ENCODE measurements around the gene CDHR3. TPM values are rescaled to one million over a fixed set of nuclear protein-coding genes. Genes with fewer than 3 reads are reported as not detected.

The CDHR3 gene
- total and polyA plus RNA-seq, 10 of the 15 experiments (the other 5 are each of a cell fraction or from before 2014, with no cell fraction given) = 0.06 to 0.11 TPM; not detected in 8

DNA sequence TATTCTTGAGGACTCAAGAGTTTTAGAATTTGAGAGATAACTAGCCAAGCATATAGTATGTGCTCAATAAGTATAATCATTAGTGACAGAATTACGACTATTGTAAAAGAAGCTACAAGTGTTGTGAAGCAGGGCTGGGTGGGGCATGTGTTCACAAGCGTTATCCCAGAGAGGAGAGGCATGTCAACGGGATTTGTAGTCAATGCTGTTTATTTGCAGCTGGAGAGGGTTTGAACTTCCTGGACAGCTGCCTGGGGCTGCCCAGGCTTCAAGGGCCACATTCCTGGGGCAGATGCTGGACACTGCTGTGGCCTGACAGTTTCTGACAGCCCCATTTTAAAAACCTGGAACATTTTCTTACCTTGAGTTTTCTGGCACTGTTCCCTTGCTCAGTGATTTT lies 36.9 kb upstream of the CDHR3 start:
- no peaks in the 10 kb centered on the region for H4K20me1 ChIP-seq (ENCODE audit: control insufficient read depth, insufficient read depth)
- in situ Hi-C loops (cut with MboI) = no loop called here
- 45% methylated on average over 3 of the region's 3 CpGs for WGBS (ENCODE audit: insufficient coverage, insufficient replicate concordance, low lambda C conversion rate, missing lambda C conversion rate)
- intact Hi-C loops (cut with micrococcal nuclease; ENCODE audit: unreplicated experiment) = no loop called here
- no peaks in the 10 kb centered on the region for H3K36me3 ChIP-seq (ENCODE audit: control insufficient read depth in 2 of 2, insufficient read depth in 2 of 2, low read length in 1 of 2)
- no peak for TF ChIP-seq IRF5 (IDR thresholded peaks at IDR 0.05; ENCODE audit: borderline replicate concordance)
- TF ChIP-seq MYC (IDR thresholded peaks at IDR 0.05; ENCODE audit: insufficient read depth, insufficient read length, insufficient replicate concordance, low read length, severe bottlenecking) = no peak
- no peak for TF ChIP-seq NFXL1 (IDR thresholded peaks at IDR 0.05; ENCODE audit: borderline replicate concordance)
- no peak for TF ChIP-seq MTA3 (IDR thresholded peaks at IDR 0.05; ENCODE audit: borderline replicate concordance, low read length)
- TF ChIP-seq TAF1 (IDR thresholded peaks at IDR 0.05; ENCODE audit: borderline replicate concordance, low read depth, low read length) = no peak
- no peak for TF ChIP-seq REST (IDR thresholded peaks at IDR 0.05; ENCODE audit: low read depth, low read length)
- TF ChIP-seq SMARCA5 (IDR thresholded peaks at IDR 0.05) = no peak
- no peak for TF ChIP-seq LARP7 (IDR thresholded peaks at IDR 0.05)
- TF ChIP-seq RCOR1 (conservative IDR thresholded peaks at IDR 0.05; ENCODE audit: low read depth, low read length) = no peak
- TF ChIP-seq, protein P1, sequence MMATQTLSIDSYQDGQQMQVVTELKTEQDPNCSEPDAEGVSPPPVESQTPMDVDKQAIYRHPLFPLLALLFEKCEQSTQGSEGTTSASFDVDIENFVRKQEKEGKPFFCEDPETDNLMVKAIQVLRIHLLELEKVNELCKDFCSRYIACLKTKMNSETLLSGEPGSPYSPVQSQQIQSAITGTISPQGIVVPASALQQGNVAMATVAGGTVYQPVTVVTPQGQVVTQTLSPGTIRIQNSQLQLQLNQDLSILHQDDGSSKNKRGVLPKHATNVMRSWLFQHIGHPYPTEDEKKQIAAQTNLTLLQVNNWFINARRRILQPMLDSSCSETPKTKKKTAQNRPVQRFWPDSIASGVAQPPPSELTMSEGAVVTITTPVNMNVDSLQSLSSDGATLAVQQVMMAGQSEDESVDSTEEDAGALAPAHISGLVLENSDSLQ (IDR thresholded peaks at IDR 0.05) = no peak
- no peak for TF ChIP-seq JUND (IDR thresholded peaks at IDR 0.05; ENCODE audit: low read depth, low read length)
- TF ChIP-seq NR2F1 (conservative IDR thresholded peaks at IDR 0.05) = no peak
- TF ChIP-seq HCFC1 (IDR thresholded peaks at IDR 0.05; ENCODE audit: low read length) = no peak
- TF ChIP-seq RBBP5 (conservative IDR thresholded peaks at IDR 0.05) = no peak
- TF ChIP-seq IKZF2 (IDR thresholded peaks at IDR 0.05) = no peak
- TF ChIP-seq MTA2 (IDR thresholded peaks at IDR 0.05; ENCODE audit: low read depth) = no peak
- TF ChIP-seq NFIC (IDR thresholded peaks at IDR 0.05; ENCODE audit: low read depth, low read length) = no peak
- no peak for TF ChIP-seq POU2F2 (IDR thresholded peaks at IDR 0.05; ENCODE audit: borderline replicate concordance, low read depth, low read length)
- no peak overlapping the region for H3K4me3 ChIP-seq
- peaks cover 4% of the 10 kb centered on the region; the same call in 2 of the 3 replicates for H3K9me3 ChIP-seq (replicated peaks; ENCODE audit: control insufficient read depth, insufficient read depth, low read length)
- FAIRE-seq (no peak), ATAC-seq (no peak), DNase-seq (ENCODE audit: low read depth, low spot score) (no peak)
- SMC1A ChIA-PET (ENCODE audit: uncharacterized antibody, unreplicated experiment) = no interaction called here
- RAD21 ChIA-PET (ENCODE audit: unreplicated experiment) = interaction anchor here (1.0 kb wide), 1 partner anchor 162 kb away, joined by 3 read pairs; no protein-coding TSS in a partner anchor
- POLR2A ChIA-PET = no interaction called here
- BruUV-seq (replicated peaks) = no TSS peak
- CTCF ChIA-PET = interaction anchor here (1.7 kb wide), 1 partner anchor 8 kb away, joined by 4 read pairs; no protein-coding TSS in a partner anchor
- H3K27ac ChIP-seq (ENCODE audit: control insufficient read depth, insufficient read depth) = no peak overlapping the region
- H3K79me2 ChIP-seq (ENCODE audit: control insufficient read depth, insufficient read depth, low read length) = no peaks in the 10 kb centered on the region
- no peak overlapping the region for H2AFZ ChIP-seq (ENCODE audit: control insufficient read depth, low read depth, low read length)
- no peak overlapping the region for H3K9ac ChIP-seq (ENCODE audit: control insufficient read depth, insufficient read depth, low read length)
- H3K27me3 ChIP-seq (replicated peaks in 1 of 2; ENCODE audit: control insufficient read depth in 2 of 2, insufficient read depth in 2 of 2, low read length in 1 of 2) = peaks cover 0 to 1% of the 10 kb centered on the region in 2 experiments; a peak in 2 of 4 replicates
- H3K4me1 ChIP-seq (ENCODE audit: control insufficient read depth, insufficient read depth, low read length) = no peaks in the 10 kb centered on the region
- H3K4me2 ChIP-seq (ENCODE audit: control insufficient read depth, insufficient read depth) = no peak overlapping the region

Data from GM12878 (cell line).